ENCODE measurements around the gene CAMK1D.

- TF ChIP-seq EZH2phosphoT487 (IDR thresholded peaks at IDR 0.05; ENCODE audit: low read depth, severe bottlenecking, unreplicated experiment) (no peak), EZH2 (IDR thresholded peaks at IDR 0.05; ENCODE audit: borderline replicate concordance) (no peak), CTCF (IDR thresholded peaks at IDR 0.05; ENCODE audit: poor library complexity) (no peak)
Measured at GRCh38 chr10:12476656-12477055, 127.3 kb downstream of the CAMK1D start.

Data from hepatocyte (in vitro differentiated cells).